ENCODE measurements around the gene SELENOW. TPM values are rescaled to one million over a fixed set of nuclear protein-coding genes. Genes with fewer than 3 reads are reported as not detected.

Gene SELENOW
- total RNA-seq, 1 donor from 2014 or later, result 151 TPM

DNA sequence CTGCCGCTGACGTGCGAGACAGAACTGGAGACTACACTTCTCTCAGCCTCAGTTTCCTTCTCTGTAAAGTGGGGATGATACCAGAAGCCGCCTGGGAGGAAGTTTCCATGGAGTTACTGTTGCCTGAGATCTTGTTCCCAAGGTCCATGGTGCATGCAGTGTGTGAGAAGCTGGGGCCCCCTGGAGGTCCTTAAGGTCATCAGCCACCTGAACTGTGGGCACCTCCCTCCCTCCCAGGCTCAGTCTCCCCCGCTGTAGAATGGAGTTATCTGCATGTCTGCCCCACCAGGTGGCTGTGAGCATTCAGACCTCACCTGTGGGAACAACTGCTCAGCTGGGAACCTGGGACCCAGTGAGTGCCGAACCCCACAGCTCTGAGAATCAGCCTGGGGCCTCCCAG is 45.9 kb downstream of the SELENOW start:
- no peak for DNase-seq

DNA sequence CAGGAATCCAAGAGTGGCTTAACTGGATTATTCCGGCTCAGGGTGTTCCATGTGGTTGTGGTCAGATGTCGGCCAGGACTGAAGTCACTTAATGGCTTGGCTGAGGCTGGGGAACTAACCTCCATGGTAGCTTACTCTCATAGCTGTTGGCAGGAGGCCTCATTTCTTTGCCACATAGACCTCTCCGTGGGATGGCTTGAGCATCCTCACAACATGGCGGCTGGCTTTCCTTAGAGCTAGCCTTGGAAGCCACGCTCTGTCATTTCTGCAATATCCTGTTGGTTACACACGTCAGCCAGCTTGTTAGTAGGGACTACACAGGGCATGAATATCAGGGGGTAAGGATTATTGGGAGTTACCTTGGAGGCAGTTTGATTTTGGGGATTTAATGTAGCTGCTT is 48.3 kb downstream of the SELENOW start:
- DNase-seq, result no peak

DNA sequence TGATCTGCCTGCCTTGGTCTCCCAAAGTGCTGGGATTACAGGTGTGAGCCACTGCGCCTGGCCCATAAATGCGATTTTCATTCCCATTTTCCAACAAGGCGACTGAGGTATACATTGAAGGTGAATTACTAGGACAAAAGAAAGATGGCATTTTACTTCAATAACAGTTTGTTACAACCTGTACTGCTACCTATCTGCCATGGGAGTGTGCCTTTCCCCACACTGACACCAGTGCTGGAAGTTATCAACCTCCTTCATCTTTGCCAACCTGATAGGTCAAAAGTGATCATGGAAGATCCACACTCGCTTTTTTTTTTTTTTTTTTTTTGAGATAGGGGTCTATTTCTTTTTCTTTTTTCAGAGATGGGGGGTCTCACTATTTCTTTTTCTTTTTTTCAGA is 54.2 kb downstream of the SELENOW start:
- DNase-seq, result no peak

Small RNAs within 50 kb of the gene (small RNA-seq; reads per million reads assigned to genes)
- gene AC008745.1, result not detected
- not detected for gene SNORD23

Other genes with a start within 250 kb of the SELENOW start
- gene ZNF541, start 205.6 kb upstream of the SELENOW start, total RNA-seq, result not detected
- gene BICRA, start 169.6 kb upstream of the SELENOW start, total RNA-seq, result 9.8 TPM
- 2.2 TPM for gene EHD2, start 65.3 kb upstream of the SELENOW start, total RNA-seq
- 52.4 TPM for gene NOP53, start 33.2 kb upstream of the SELENOW start, total RNA-seq
- not detected for gene TPRX1, start 25.8 kb downstream of the SELENOW start, total RNA-seq
- not detected for gene CRX, start 43.2 kb downstream of the SELENOW start, total RNA-seq
- gene TPRX2, start 80.5 kb downstream of the SELENOW start, total RNA-seq, result not detected
- not detected for gene SULT2A1, start 107.6 kb downstream of the SELENOW start, total RNA-seq
- gene BSPH1, start 213.5 kb downstream of the SELENOW start, total RNA-seq, result not detected
- not detected for gene ELSPBP1, start 215.9 kb downstream of the SELENOW start, total RNA-seq